ENCODE results near the gene ARHGAP22. TPM values are rescaled to one million over a fixed set of nuclear protein-coding genes. Genes with fewer than 3 reads are reported as not detected.
"Not testable (repeated sequence)": the region's sequence is repeated elsewhere in the genome, so short reads cannot be mapped to it uniquely, and the experiment has no call there.

The ARHGAP22 gene
- total RNA-seq, 1 donor from 2014 or later, result 3.8 TPM

GRCh38 chr10:48431871-48432270 is 173.0 kb downstream of the ARHGAP22 start:
- H3K9me3 ChIP-seq (replicated peaks), result no peaks in the 10 kb centered on the region
- intact Hi-C loops (cut with micrococcal nuclease), result no loop called here
- no peaks in the 10 kb centered on the region for H3K4me1 ChIP-seq
- no peaks in the 10 kb centered on the region for H3K27me3 ChIP-seq (ENCODE audit: low read depth)
- H3K36me3 ChIP-seq, result peaks cover 48% of the 10 kb centered on the region
- TF ChIP-seq, protein P1, sequence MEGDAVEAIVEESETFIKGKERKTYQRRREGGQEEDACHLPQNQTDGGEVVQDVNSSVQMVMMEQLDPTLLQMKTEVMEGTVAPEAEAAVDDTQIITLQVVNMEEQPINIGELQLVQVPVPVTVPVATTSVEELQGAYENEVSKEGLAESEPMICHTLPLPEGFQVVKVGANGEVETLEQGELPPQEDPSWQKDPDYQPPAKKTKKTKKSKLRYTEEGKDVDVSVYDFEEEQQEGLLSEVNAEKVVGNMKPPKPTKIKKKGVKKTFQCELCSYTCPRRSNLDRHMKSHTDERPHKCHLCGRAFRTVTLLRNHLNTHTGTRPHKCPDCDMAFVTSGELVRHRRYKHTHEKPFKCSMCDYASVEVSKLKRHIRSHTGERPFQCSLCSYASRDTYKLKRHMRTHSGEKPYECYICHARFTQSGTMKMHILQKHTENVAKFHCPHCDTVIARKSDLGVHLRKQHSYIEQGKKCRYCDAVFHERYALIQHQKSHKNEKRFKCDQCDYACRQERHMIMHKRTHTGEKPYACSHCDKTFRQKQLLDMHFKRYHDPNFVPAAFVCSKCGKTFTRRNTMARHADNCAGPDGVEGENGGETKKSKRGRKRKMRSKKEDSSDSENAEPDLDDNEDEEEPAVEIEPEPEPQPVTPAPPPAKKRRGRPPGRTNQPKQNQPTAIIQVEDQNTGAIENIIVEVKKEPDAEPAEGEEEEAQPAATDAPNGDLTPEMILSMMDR (IDR thresholded peaks at IDR 0.05; ENCODE audit: borderline replicate concordance), result no peak
- DNase-seq, result no peak
- no peak overlapping the region for H3K4me3 ChIP-seq
- no peak overlapping the region for H3K27ac ChIP-seq (replicated peaks)

DNA sequence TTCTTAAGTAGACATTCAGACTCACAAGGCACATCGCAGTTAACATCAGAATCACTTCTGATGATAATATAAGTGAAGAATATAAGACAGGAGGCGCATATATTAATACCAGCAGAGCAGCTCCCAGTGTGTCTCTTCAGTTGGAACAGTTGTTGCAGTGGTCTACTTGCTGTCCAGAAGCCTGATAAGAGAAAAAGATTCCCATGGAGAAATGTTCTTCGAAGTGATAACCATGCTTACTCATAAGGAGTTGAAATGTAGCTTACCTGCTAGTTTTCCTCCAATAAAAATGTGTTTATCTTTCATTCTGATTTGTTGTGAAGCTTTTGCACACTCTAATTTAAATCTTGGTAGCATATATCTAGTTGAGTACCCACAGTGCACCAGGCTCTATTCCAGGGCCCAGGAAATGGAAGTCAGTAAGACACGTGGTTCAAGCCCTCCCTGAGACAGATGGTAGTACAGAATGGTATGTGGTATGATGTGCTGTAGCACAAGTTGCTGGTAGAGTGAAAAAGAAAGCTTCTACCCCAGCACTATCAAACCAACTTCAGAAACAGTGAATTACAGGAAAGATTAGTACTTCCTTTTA is 174.4 kb downstream of the ARHGAP22 start:
- Histone ChIP-seq H3K4me3 (no peak overlapping the region), H3K27ac (replicated peaks) (no peak overlapping the region), H3K27me3 (ENCODE audit: low read depth) (no peaks in the 10 kb centered on the region), H3K9me3 (replicated peaks) (no peaks in the 10 kb centered on the region), H3K4me1 (no peaks in the 10 kb centered on the region), H3K36me3 (peaks cover 53% of the 10 kb centered on the region)
- intact Hi-C loops (cut with micrococcal nuclease), result no loop called here
- TF ChIP-seq, protein P1 (IDR thresholded peaks at IDR 0.05; ENCODE audit: borderline replicate concordance), result no peak
- DNase-seq, result no peak

DNA sequence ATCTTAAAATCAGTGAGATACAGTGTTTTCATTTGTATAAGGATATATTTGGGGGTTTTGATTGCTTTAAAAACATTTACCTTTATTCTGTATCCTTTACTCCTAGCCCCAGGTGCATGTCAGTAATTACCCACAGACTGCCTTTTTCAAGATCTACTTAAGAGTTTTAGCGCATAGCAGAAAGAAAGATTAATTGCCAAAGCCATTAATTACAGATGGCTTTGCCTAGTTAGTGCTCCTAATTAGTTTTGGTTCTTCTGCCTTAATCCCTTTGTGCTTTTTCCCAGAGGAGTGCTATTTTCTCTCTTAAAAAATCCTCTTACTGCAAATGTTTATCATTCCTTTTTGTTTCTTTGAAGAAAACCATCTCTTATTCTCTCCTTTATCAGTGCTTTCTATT is 175.6 kb downstream of the ARHGAP22 start:
- TF ChIP-seq, protein P1 (IDR thresholded peaks at IDR 0.05; ENCODE audit: borderline replicate concordance), result no peak
- no peaks in the 10 kb centered on the region for H3K4me1 ChIP-seq
- H3K4me3 ChIP-seq, result no peak overlapping the region
- no peak overlapping the region for H3K27ac ChIP-seq (replicated peaks)
- intact Hi-C loops (cut with micrococcal nuclease), result no loop called here
- no peak for DNase-seq
- no peaks in the 10 kb centered on the region for H3K27me3 ChIP-seq (ENCODE audit: low read depth)
- peaks cover 43% of the 10 kb centered on the region for H3K36me3 ChIP-seq
- no peaks in the 10 kb centered on the region for H3K9me3 ChIP-seq (replicated peaks)

DNA sequence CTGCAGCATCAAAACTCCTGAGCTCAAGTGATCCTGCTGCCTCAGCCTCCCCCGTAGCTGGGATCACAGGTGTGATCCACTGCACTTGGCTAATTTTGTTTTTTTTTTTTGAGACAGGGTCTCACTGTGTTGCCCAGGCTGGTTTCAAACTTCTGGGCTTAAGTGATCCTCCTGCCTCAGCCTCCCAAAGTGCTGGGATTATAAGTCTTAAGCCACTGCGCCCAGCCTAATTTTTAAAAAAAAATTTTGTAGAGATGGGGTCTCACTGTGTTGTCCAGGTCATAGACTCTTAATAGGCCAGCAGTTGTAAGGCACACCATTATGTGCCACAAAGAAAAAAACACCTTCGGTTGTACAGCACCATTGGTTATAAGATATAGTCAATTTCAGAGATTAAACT is 176.0 kb downstream of the ARHGAP22 start:
- TF ChIP-seq, protein P1 (IDR thresholded peaks at IDR 0.05; ENCODE audit: borderline replicate concordance), result no peak
- Histone ChIP-seq H3K9me3 (replicated peaks) (no peaks in the 10 kb centered on the region), H3K4me3 (no peak overlapping the region), H3K36me3 (peaks cover 43% of the 10 kb centered on the region), H3K27ac (replicated peaks) (no peak overlapping the region), H3K4me1 (no peaks in the 10 kb centered on the region), H3K27me3 (ENCODE audit: low read depth) (no peaks in the 10 kb centered on the region)
- DNase-seq, result no peak
- intact Hi-C loops (cut with micrococcal nuclease), result no loop called here

DNA sequence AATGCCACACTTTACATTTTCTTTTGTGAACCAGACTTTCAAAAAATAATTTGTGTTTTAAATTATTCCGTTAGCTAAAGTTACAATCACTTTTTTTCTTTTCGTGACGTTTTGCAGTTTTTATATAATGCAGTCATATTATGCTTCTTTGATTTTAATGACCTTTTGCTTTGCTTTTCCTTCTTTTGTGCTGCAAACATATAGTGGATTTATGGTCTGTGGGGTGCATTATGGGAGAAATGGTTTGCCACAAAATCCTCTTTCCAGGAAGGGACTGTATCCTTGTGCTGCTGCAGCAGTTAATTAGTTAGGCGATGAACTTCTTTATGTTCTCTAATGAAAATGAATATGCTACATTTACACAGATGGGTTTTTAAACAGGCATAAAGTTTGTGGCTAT is 181.0 kb downstream of the ARHGAP22 start:
- no peak overlapping the region for H3K27ac ChIP-seq (replicated peaks)
- H3K36me3 ChIP-seq, result peaks cover 26% of the 10 kb centered on the region
- no peaks in the 10 kb centered on the region for H3K9me3 ChIP-seq (replicated peaks)
- intact Hi-C loops (cut with micrococcal nuclease), result no loop called here
- TF ChIP-seq, protein P1 (IDR thresholded peaks at IDR 0.05; ENCODE audit: borderline replicate concordance), result no peak
- H3K4me3 ChIP-seq, result no peak overlapping the region
- no peak for DNase-seq
- no peaks in the 10 kb centered on the region for H3K27me3 ChIP-seq (ENCODE audit: low read depth)
- H3K4me1 ChIP-seq, result no peaks in the 10 kb centered on the region

DNA sequence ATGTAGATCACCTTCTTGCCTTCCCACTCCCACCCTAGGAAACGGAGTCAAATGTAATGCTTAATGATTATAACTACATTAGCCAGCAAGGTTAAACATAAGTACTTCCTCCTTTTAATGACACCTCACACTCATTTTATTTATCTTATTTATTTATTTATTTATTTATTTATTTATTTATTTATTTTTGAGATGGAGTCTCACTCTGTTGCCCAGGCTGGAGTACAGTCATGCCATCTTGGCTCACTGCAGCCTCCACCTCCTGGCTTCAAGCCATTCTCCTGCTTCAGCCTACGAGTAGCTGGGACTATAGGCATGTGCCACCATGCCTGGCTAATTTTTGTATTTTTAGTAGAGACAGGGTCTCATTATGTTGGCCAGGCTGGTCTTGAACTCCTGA is 183.0 kb downstream of the ARHGAP22 start:
- DNase-seq; intact Hi-C loops (cut with micrococcal nuclease); H3K9me3 ChIP-seq (replicated peaks): not testable (repeated sequence)

More for the DNA sequence above, 183.0 kb downstream of the ARHGAP22 start:
- H3K36me3 ChIP-seq, result peaks cover 17% of the 10 kb centered on the region
- H3K27ac ChIP-seq (replicated peaks); H3K27me3 ChIP-seq (ENCODE audit: low read depth); H3K4me1 ChIP-seq; H3K4me3 ChIP-seq: not testable (repeated sequence)
